ENCODE results near the gene USP5. TPM values are rescaled to one million over a fixed set of nuclear protein-coding genes. Genes with fewer than 3 reads are reported as not detected.

The USP5 gene
- polyA plus RNA-seq, 1 donor (not counting 4 experiments of a cell fraction or from before 2014, with no cell fraction given), result 58.3 TPM

DNA sequence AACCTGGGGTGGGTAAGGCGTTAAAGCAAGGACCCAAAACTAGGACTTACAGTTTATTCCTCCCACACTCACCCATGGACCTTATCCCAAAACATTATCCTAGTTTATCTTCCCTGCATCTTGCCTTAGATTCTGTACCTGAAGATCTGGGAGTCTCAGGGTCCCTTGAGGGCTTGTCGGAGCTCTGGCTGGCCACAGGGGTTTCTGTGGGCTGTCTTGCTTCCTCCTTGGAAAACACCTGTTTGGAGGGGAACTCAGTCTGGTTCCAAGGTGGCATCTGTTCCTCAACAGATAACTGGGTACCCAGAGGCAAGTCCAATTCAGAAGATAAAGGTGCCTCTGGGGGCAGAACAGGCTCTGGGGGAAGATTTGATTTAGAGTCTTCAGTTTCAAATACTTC, 2.5 kb upstream of the USP5 start:
- H3K4me1 ChIP-seq (ENCODE audit: control insufficient read depth, extremely low read depth, insufficient read depth, low read length), result peaks cover 21% of the 10 kb centered on the region
- H4K20me1 ChIP-seq (ENCODE audit: control insufficient read depth, extremely low read depth, insufficient read depth, low read length), result no peaks in the 10 kb centered on the region
- H3K4me2 ChIP-seq (ENCODE audit: control insufficient read depth, extremely low read depth, insufficient read depth, low read depth, low read length), result peak overlapping the region; percentile 94
- H3K9me3 ChIP-seq (ENCODE audit: control insufficient read depth, low read depth, low read length), result no peaks in the 10 kb centered on the region
- no peak overlapping the region for H2AFZ ChIP-seq (ENCODE audit: control insufficient read depth, low read length)
- no peak for FAIRE-seq
- no peaks in the 10 kb centered on the region for H3K27me3 ChIP-seq (ENCODE audit: control insufficient read depth, extremely low read depth, insufficient read depth, low read length)
- H3K9ac ChIP-seq (ENCODE audit: control insufficient read depth, extremely low read depth, insufficient read depth, low read length), result no peak overlapping the region
- H3K36me3 ChIP-seq (ENCODE audit: control insufficient read depth in 2 of 2, extremely low read depth in 1 of 2, insufficient read depth in 2 of 2, low read length in 2 of 2), result peaks cover 6 to 34% of the 10 kb centered on the region in 2 experiments
- no peak overlapping the region for H3K4me3 ChIP-seq (ENCODE audit: control insufficient read depth in 2 of 3, extremely low read depth in 1 of 3, insufficient read depth in 2 of 3, low read depth in 1 of 3, low read length in 3 of 3)
- dilution Hi-C loops (cut with MboI; ENCODE audit: extremely low pct_ligation_motif_present, low sequenced_read_pairs), result no loop called here
- H3K9me1 ChIP-seq (ENCODE audit: control insufficient read depth, extremely low read depth, insufficient read depth, low read length), result no peaks in the 10 kb centered on the region
- peaks cover 27% of the 10 kb centered on the region for H3K79me2 ChIP-seq (ENCODE audit: control insufficient read depth, insufficient read depth, low read length)
- TF ChIP-seq EZH2 (IDR thresholded peaks at IDR 0.05; ENCODE audit: low read length), result no peak
- TF ChIP-seq, protein P1, sequence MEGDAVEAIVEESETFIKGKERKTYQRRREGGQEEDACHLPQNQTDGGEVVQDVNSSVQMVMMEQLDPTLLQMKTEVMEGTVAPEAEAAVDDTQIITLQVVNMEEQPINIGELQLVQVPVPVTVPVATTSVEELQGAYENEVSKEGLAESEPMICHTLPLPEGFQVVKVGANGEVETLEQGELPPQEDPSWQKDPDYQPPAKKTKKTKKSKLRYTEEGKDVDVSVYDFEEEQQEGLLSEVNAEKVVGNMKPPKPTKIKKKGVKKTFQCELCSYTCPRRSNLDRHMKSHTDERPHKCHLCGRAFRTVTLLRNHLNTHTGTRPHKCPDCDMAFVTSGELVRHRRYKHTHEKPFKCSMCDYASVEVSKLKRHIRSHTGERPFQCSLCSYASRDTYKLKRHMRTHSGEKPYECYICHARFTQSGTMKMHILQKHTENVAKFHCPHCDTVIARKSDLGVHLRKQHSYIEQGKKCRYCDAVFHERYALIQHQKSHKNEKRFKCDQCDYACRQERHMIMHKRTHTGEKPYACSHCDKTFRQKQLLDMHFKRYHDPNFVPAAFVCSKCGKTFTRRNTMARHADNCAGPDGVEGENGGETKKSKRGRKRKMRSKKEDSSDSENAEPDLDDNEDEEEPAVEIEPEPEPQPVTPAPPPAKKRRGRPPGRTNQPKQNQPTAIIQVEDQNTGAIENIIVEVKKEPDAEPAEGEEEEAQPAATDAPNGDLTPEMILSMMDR (optimal IDR thresholded peaks at IDR 0.05 in 1 of 3, IDR thresholded peaks at IDR 0.05 in 1 of 3, conservative IDR thresholded peaks at IDR 0.05 in 1 of 3; ENCODE audit: extremely low read depth in 1 of 3, insufficient read depth in 2 of 3, low read length in 3 of 3), result no peak
- no peak overlapping the region for H3K27ac ChIP-seq (ENCODE audit: control insufficient read depth, insufficient read depth, low read length)
- DNase-seq (ENCODE audit: low read depth, low spot score), result no peak

DNA sequence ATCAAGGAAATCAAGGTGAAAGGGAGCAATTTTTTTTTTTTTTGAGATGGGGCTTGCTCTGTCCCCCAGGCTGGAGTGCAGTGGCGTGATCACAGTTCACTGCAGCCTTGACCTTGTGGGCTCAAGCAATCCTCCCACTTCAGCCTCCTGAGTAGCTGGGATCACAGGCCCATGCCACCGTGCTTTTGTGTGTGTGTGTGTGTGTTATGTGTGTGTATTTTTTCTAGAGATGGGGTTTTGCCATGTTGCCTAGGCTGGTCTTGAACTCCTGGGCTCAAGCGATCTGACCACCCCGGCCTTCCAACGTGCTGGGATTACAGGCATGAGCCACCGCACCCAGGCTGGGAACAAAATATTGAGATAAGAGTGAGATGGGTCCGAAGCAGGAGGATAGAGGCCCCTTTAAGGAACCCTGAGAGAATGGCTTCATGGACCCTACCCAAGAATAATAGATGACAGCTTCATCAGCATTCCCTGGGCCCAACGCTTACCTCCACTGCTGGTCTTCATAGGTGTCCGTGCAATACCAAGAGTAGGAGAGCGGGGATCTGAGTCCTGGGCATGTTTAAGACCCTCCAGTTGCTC, 1.9 kb upstream of the USP5 start:
- no peak for DNase-seq (ENCODE audit: low read depth, low spot score)
- H3K9me1 ChIP-seq (ENCODE audit: control insufficient read depth, extremely low read depth, insufficient read depth, low read length), result no peaks in the 10 kb centered on the region
- no peaks in the 10 kb centered on the region for H3K27me3 ChIP-seq (ENCODE audit: control insufficient read depth, extremely low read depth, insufficient read depth, low read length)
- no peak for FAIRE-seq
- H3K36me3 ChIP-seq (ENCODE audit: control insufficient read depth in 2 of 2, extremely low read depth in 1 of 2, insufficient read depth in 2 of 2, low read length in 2 of 2), result peaks cover 6 to 38% of the 10 kb centered on the region in 2 experiments
- H3K9me3 ChIP-seq (ENCODE audit: control insufficient read depth, low read depth, low read length), result no peaks in the 10 kb centered on the region
- dilution Hi-C loops (cut with MboI; ENCODE audit: extremely low pct_ligation_motif_present, low sequenced_read_pairs), result no loop called here
- H3K4me2 ChIP-seq (ENCODE audit: control insufficient read depth, extremely low read depth, insufficient read depth, low read depth, low read length), result peak overlapping the region; percentile 94
- TF ChIP-seq, protein P1 (optimal IDR thresholded peaks at IDR 0.05 in 1 of 3, IDR thresholded peaks at IDR 0.05 in 1 of 3, conservative IDR thresholded peaks at IDR 0.05 in 1 of 3; ENCODE audit: extremely low read depth in 1 of 3, insufficient read depth in 2 of 3, low read length in 3 of 3), result no peak
- no peak for TF ChIP-seq EZH2 (IDR thresholded peaks at IDR 0.05; ENCODE audit: low read length)
- peak overlapping the region; percentile 91 for H3K27ac ChIP-seq (ENCODE audit: control insufficient read depth, insufficient read depth, low read length)
- H3K79me2 ChIP-seq (ENCODE audit: control insufficient read depth, insufficient read depth, low read length), result peaks cover 34% of the 10 kb centered on the region
- H2AFZ ChIP-seq (ENCODE audit: control insufficient read depth, low read length), result no peak overlapping the region
- H3K4me1 ChIP-seq (ENCODE audit: control insufficient read depth, extremely low read depth, insufficient read depth, low read length), result peaks cover 21% of the 10 kb centered on the region
- peak overlapping the region in 2 of 3 experiments; percentile 95 to 99 for H3K4me3 ChIP-seq (ENCODE audit: control insufficient read depth in 2 of 3, extremely low read depth in 1 of 3, insufficient read depth in 2 of 3, low read depth in 1 of 3, low read length in 3 of 3)
- H4K20me1 ChIP-seq (ENCODE audit: control insufficient read depth, extremely low read depth, insufficient read depth, low read length), result no peaks in the 10 kb centered on the region
- peak overlapping the region; percentile 92 for H3K9ac ChIP-seq (ENCODE audit: control insufficient read depth, extremely low read depth, insufficient read depth, low read length)
